H1 (cell line): ENCODE results near the gene BBS9. TPM values are rescaled to one million over a fixed set of nuclear protein-coding genes. Genes with fewer than 3 reads are reported as not detected.

ENCODE experiments used
- CTCF ChIA-PET: fragments of 300-600 bp; sonication (Branson Sonifier 250); formaldehyde crosslinking; loops from one replicate; lab custom pipeline; 2021; ENCODE audit not compliant: partially characterized antibody; lab: Charles Lee
- POLR2A ChIA-PET: fragments of 300-600 bp; sonication (Branson Sonifier 250); formaldehyde crosslinking; loops from one replicate; lab custom pipeline; 2021; ENCODE audit warnings: inconsistent platforms; ENCODE audit not compliant: partially characterized antibody; lab: Charles Lee
- DNase-seq, 2 experiments: peaks; one replicate each; pipeline versions ENCODE4 v3.0.0 to v3.0.0-alpha.2; 2010 to 2022; ENCODE audit warnings: low spot score in 2 of 2, low read depth in 1 of 2, mixed read lengths in 1 of 2
- FAIRE-seq: peaks from 2 replicates; lab custom pipeline; 2011; peaks lifted over from hg19 to GRCh38; lab: Jason Lieb, UNC
- H2AFZ ChIP-seq: 2 replicates; pipeline ENCODE4 v1.8.1; 2012; ENCODE audit warnings: low read length, inconsistent platforms
- H2AK5ac ChIP-seq: 2 replicates; pipeline ENCODE4 v1.6.1; 2013; ENCODE audit warnings: low read depth, low read length
- H2BK120ac ChIP-seq: replicated peaks from 2 replicates; pipeline ENCODE3; 2013; ENCODE audit warnings: low read depth, low read length, inconsistent platforms
- H2BK12ac ChIP-seq: 2 replicates; pipeline ENCODE4 v1.6.1; 2013; ENCODE audit warnings: low read depth, low read length
- H2BK15ac ChIP-seq: 2 replicates; pipeline ENCODE4 v1.6.1; 2013; ENCODE audit warnings: low read length
- H2BK20ac ChIP-seq: 2 replicates; pipeline ENCODE4 v1.6.1; 2013; ENCODE audit warnings: low read length
- H2BK5ac ChIP-seq: 2 replicates; pipeline ENCODE4 v1.6.1; 2013; ENCODE audit warnings: low read depth, low read length
- H3K14ac ChIP-seq: 2 replicates; pipeline ENCODE4 v1.6.1; 2013; ENCODE audit warnings: inconsistent platforms; ENCODE audit not compliant: insufficient read length
- H3K18ac ChIP-seq: 2 replicates; pipeline ENCODE4 v1.6.1; 2013; ENCODE audit warnings: low read length; ENCODE audit errors: extremely low read depth
- H3K23ac ChIP-seq: 2 replicates; pipeline ENCODE4 v1.6.1; 2013; ENCODE audit warnings: inconsistent platforms; ENCODE audit not compliant: insufficient read length
- H3K23me2 ChIP-seq: 2 replicates; pipeline ENCODE4 v1.6.1; 2013; ENCODE audit warnings: low read depth, low read length
- H3K27ac ChIP-seq: 2 replicates; pipeline ENCODE4 v1.6.1; 2011; ENCODE audit warnings: low read depth, low read length, inconsistent platforms
- H3K27me3 ChIP-seq, 4 experiments: replicated peaks in 1 of 4; 1 replicate in 1 of 4; 2 replicates in 3 of 4; pipeline versions ENCODE4 v1.6.1 to v1.8.1; 2011 to 2013; ENCODE audit warnings: low read length in 3 of 4, mild to moderate bottlenecking in 3 of 4, inconsistent platforms in 2 of 4, mixed read lengths in 2 of 4, moderate library complexity in 1 of 4; ENCODE audit not compliant: control insufficient read depth in 3 of 4, insufficient read depth in 3 of 4; ENCODE audit errors: extremely low read depth in 1 of 4
- H3K36me3 ChIP-seq, 4 experiments: 2 replicates each; pipeline versions ENCODE4 v1.6.1 to v1.8.1; 2011 to 2013; ENCODE audit warnings: mild to moderate bottlenecking in 4 of 4, low read length in 3 of 4, moderate library complexity in 2 of 4, control low read depth in 1 of 4, inconsistent platforms in 1 of 4; ENCODE audit not compliant: insufficient read depth in 4 of 4, control insufficient read depth in 2 of 4
- H3K4ac ChIP-seq: replicated peaks from 2 replicates; pipeline ENCODE3; 2013; ENCODE audit warnings: low read length, low read depth, mixed read lengths, inconsistent platforms; ENCODE audit not compliant: insufficient read length
- H3K4me1 ChIP-seq, 4 experiments: replicated peaks in 1 of 4; 1 replicate in 1 of 4; 2 replicates in 3 of 4; pipeline versions ENCODE4 v1.6.1 to v1.8.1; 2011 to 2013; ENCODE audit warnings: low read length in 3 of 4, inconsistent platforms in 2 of 4, mixed read lengths in 1 of 4; ENCODE audit not compliant: insufficient read depth in 4 of 4, control insufficient read depth in 3 of 4
- H3K4me2 ChIP-seq, 2 experiments: 2 replicates each; pipeline versions ENCODE4 v1.6.1 to v1.8.1; 2011 to 2013; ENCODE audit warnings: low read depth in 2 of 2, low read length in 2 of 2, control low read depth in 1 of 2, inconsistent platforms in 1 of 2, mild to moderate bottlenecking in 1 of 2; ENCODE audit not compliant: insufficient read depth in 1 of 2
- H3K4me3 ChIP-seq, 4 experiments: fragments of 200-600, 300-600 bp in 1 of 4; sonication (generic), shearing (Covaris generic), sonication (Bioruptor Twin) in 1 of 4; 2 replicates each; pipeline versions ENCODE4 v1.5.1 to v1.8.1; 2011 to 2016; ENCODE audit warnings: low read length in 4 of 4, low read depth in 3 of 4, control low read depth in 2 of 4, inconsistent platforms in 2 of 4, mild to moderate bottlenecking in 2 of 4, mixed read lengths in 1 of 4, moderate library complexity in 1 of 4; ENCODE audit not compliant: insufficient read depth in 2 of 4; ENCODE audit errors: extremely low read depth in 1 of 4
- H3K56ac ChIP-seq: replicated peaks from 2 replicates; pipeline ENCODE3; 2013; ENCODE audit warnings: low read depth, mild to moderate bottlenecking, mixed read lengths, low read length, inconsistent platforms; ENCODE audit not compliant: insufficient read length
- H3K79me1 ChIP-seq: 2 replicates; pipeline ENCODE4 v1.6.1; 2013; ENCODE audit warnings: low read depth, low read length, control low read depth
- H3K79me2 ChIP-seq, 2 experiments: 2 replicates each; pipeline versions ENCODE4 v1.6.1 to v1.8.1; 2012 to 2013; ENCODE audit warnings: low read length in 2 of 2, mild to moderate bottlenecking in 2 of 2, inconsistent platforms in 1 of 2; ENCODE audit not compliant: insufficient read depth in 2 of 2, control insufficient read depth in 1 of 2
- H3K9ac ChIP-seq, 4 experiments: replicated peaks in 1 of 4; 1 replicate in 1 of 4; 2 replicates in 3 of 4; pipeline versions ENCODE4 v1.6.1 to v1.8.1; 2011 to 2013; ENCODE audit warnings: low read depth in 3 of 4, low read length in 3 of 4, control low read depth in 2 of 4, mild to moderate bottlenecking in 2 of 4, moderate library complexity in 2 of 4, inconsistent platforms in 1 of 4; ENCODE audit errors: extremely low read depth in 1 of 4
- H3K9me3 ChIP-seq, 2 experiments: 2 replicates each; pipeline versions ENCODE4 v1.6.1 to v1.8.1; 2012 to 2013; ENCODE audit warnings: mild to moderate bottlenecking in 2 of 2, moderate library complexity in 2 of 2, control low read depth in 1 of 2, inconsistent platforms in 1 of 2, low read depth in 1 of 2, low read length in 1 of 2, mixed read lengths in 1 of 2; ENCODE audit not compliant: insufficient read depth in 2 of 2
- H4K20me1 ChIP-seq, 2 experiments: replicated peaks in 1 of 2; 2 replicates each; pipeline versions ENCODE3 to v1.8.1; 2011 to 2013; ENCODE audit warnings: inconsistent platforms in 2 of 2, low read length in 2 of 2, mild to moderate bottlenecking in 1 of 2; ENCODE audit not compliant: insufficient read depth in 2 of 2, control insufficient read depth in 1 of 2
- H4K5ac ChIP-seq: 2 replicates; pipeline ENCODE4 v1.6.1; 2013; ENCODE audit warnings: low read length, low read depth, mixed read lengths, inconsistent platforms; ENCODE audit not compliant: insufficient read length
- H4K8ac ChIP-seq: 2 replicates; pipeline ENCODE4 v1.8.0; 2013; ENCODE audit warnings: mild to moderate bottlenecking, moderate library complexity, low read length, inconsistent platforms; ENCODE audit not compliant: insufficient read depth; ENCODE audit errors: extremely low read depth
- H4K91ac ChIP-seq: replicated peaks from 2 replicates; pipeline ENCODE3; 2013; ENCODE audit warnings: low read length, mixed read lengths, inconsistent platforms; ENCODE audit not compliant: insufficient read length
- CHD2 ChIP-seq: IDR thresholded peaks from 2 replicates; pipeline ENCODE4 v1.6.1; 2012; ENCODE audit warnings: low read length, improper control_type of control experiment
- EGR1 ChIP-seq: IDR thresholded peaks from 2 replicates; pipeline ENCODE4 v1.6.1; 2011; ENCODE audit warnings: low read depth, low read length, borderline replicate concordance
- FOSL1 ChIP-seq: IDR thresholded peaks from 2 replicates; pipeline ENCODE4 v1.6.1; 2011; ENCODE audit warnings: mild to moderate bottlenecking, low read depth, low read length, moderate library complexity; ENCODE audit not compliant: insufficient read depth
- HDAC6 ChIP-seq: IDR thresholded peaks from one replicate; pipeline ENCODE4 v1.7.1; 2012; ENCODE audit warnings: low read depth, mild to moderate bottlenecking, inconsistent platforms, low read length, moderate library complexity
- KDM1A ChIP-seq: fragments of 200-600, 300-600 bp; sonication (generic); IDR thresholded peaks from 2 replicates; pipeline ENCODE4 v1.7.1; 2016; ENCODE audit warnings: mild to moderate bottlenecking, low read length, borderline replicate concordance
- MAFK ChIP-seq: IDR thresholded peaks from 2 replicates; pipeline ENCODE4 v1.6.1; 2012; ENCODE audit warnings: low read depth, mild to moderate bottlenecking, improper control_type of control experiment, low read length
- SAP30 ChIP-seq: fragments of 300-600 bp; sonication (generic); IDR thresholded peaks from 2 replicates; pipeline ENCODE4 v1.7.1; 2012; ENCODE audit warnings: low read length, moderate library complexity, mild to moderate bottlenecking, inconsistent platforms; ENCODE audit not compliant: insufficient read depth, insufficient replicate concordance
- SRF ChIP-seq: IDR thresholded peaks from 2 replicates; pipeline ENCODE4 v1.6.1; 2011; ENCODE audit warnings: mild to moderate bottlenecking, low read depth, low read length, moderate library complexity
- TEAD4 ChIP-seq: IDR thresholded peaks from 2 replicates; pipeline ENCODE4 v1.6.1; 2012; ENCODE audit warnings: low read depth, low read length, inconsistent platforms, mixed read lengths
- WGBS, 2 experiments: shearing (Covaris generic) in 1 of 2; methylation state at CpG; one replicate each; pipeline versions ENCODE4 v1.1.6 to v1.1.7; 2013 to 2015; ENCODE audit warnings: low lambda C conversion rate in 2 of 2, mixed read lengths in 2 of 2, inconsistent platforms in 1 of 2, low coverage in 1 of 2, missing lambda C conversion rate in 1 of 2; ENCODE audit not compliant: insufficient replicate concordance in 2 of 2, insufficient coverage in 1 of 2, insufficient read length in 1 of 2; ENCODE audit errors: extremely low coverage in 1 of 2, missing lambda C conversion rate in 1 of 2; 5-methylcytosine and 5-hydroxymethylcytosine counted together
- polyA plus RNA-seq, 7 experiments: library from polyadenylated mRNA; depleted of rRNA in 3 of 7; stranded (reverse) in 5 of 7; unstranded in 2 of 7; fragments of >200 nt in 5 of 7; fragments of 200-250 nt in 2 of 7; gene quantifications; 1 replicate in 5 of 7; 2 replicates in 1 of 7; 4 replicates in 1 of 7; pipeline versions ENCODE4 v1.2.1 to v1.2.3, GENCODE V29; 2011 to 2013; ENCODE audit warnings: missing spikeins in 2 of 7, mixed read lengths in 2 of 7
- total RNA-seq: library from RNA; stranded (reverse); fragmentation: NEBNext Ultra II Directional; extraction: Animal tissue kit (Norgen Biotek cat#: 25700); gene quantifications from 2 replicates; pipeline ENCODE4 v1.2.1, GENCODE V29; 2021
- TF ChIP-seq, protein P1 (sequence below): IDR thresholded peaks from 2 replicates; pipeline ENCODE4 v1.6.1; 2011; ENCODE audit warnings: low read length, improper control_type of control experiment

The BBS9 gene
- total and polyA plus RNA-seq, 2 of the 8 experiments (the other 6 are each of a cell fraction or from before 2014, with no cell fraction given), result 22.3 to 37.0 TPM

DNA sequence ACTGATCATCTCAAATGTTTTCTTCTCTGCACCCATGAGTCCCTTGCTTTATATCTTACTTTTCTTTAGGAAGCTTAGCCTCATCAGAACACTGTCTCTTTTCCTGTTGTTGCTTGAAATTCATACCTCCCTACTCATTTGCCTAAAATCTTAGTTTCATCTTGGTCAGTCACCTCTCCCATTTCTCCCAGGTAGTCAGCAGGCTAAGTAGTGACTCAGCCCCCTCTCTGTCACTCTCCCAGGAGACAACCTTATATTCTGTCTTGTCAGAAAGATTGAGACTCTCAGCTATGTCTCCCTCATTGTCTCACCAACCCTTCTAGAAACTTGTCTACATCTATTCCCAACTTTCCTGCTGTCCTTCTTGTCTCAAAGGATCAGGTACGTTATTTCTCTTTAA lies 280.9 kb downstream of the BBS9 start:
- 88% methylated on average over 1 of the region's 1 CpG; no CpG with 5 or more reads in 1 of the 2 experiments for WGBS, 2 experiments
- no peak overlapping the region for H3K4me3 ChIP-seq

More for the DNA sequence above, 280.9 kb downstream of the BBS9 start:
- peaks cover 11 to 13% of the 10 kb centered on the region in 2 experiments for H3K9me3 ChIP-seq
- H3K56ac ChIP-seq, result no peak overlapping the region
- no peak overlapping the region for H4K8ac ChIP-seq
- FAIRE-seq (no peak), DNase-seq (no peak)
- H3K79me1 ChIP-seq, result no peaks in the 10 kb centered on the region
- H3K9ac ChIP-seq, result no peak overlapping the region
- TF ChIP-seq SRF (no peak), SAP30 (no peak), TEAD4 (no peak), MAFK (no peak), KDM1A (no peak), FOSL1 (no peak), HDAC6 (no peak), EGR1 (no peak), CHD2 (no peak)
- TF ChIP-seq, protein P1, sequence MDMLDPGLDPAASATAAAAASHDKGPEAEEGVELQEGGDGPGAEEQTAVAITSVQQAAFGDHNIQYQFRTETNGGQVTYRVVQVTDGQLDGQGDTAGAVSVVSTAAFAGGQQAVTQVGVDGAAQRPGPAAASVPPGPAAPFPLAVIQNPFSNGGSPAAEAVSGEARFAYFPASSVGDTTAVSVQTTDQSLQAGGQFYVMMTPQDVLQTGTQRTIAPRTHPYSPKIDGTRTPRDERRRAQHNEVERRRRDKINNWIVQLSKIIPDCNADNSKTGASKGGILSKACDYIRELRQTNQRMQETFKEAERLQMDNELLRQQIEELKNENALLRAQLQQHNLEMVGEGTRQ, result no peak
- H3K4me2 ChIP-seq, result no peak overlapping the region
- no peak overlapping the region for H3K4ac ChIP-seq
- no peak overlapping the region for H3K18ac ChIP-seq
- no peak overlapping the region for H2AK5ac ChIP-seq
- no peak overlapping the region for H2AFZ ChIP-seq
- H2BK15ac ChIP-seq, result no peak overlapping the region
- H2BK20ac ChIP-seq, result no peak overlapping the region
- CTCF ChIA-PET, result no interaction called here
- H3K23me2 ChIP-seq, result no peaks in the 10 kb centered on the region
- no peaks in the 10 kb centered on the region for H4K20me1 ChIP-seq
- H3K14ac ChIP-seq, result no peak overlapping the region
- no peaks in the 10 kb centered on the region for H3K27me3 ChIP-seq
- H2BK5ac ChIP-seq, result no peak overlapping the region
- H4K5ac ChIP-seq, result no peak overlapping the region
- no peak overlapping the region for H4K91ac ChIP-seq
- H3K36me3 ChIP-seq, result peaks cover 0 to 5% (median 0%) of the 10 kb centered on the region in 4 experiments; a peak in 2 of 8 replicates
- H3K79me2 ChIP-seq, result no peaks in the 10 kb centered on the region
- POLR2A ChIA-PET, result no interaction called here
- H2BK120ac ChIP-seq, result no peak overlapping the region
- H2BK12ac ChIP-seq, result no peak overlapping the region
- H3K27ac ChIP-seq, result no peak overlapping the region
- peaks cover 0 to 3% (median 0%) of the 10 kb centered on the region in 4 experiments; a peak in 1 of 7 replicates for H3K4me1 ChIP-seq
- no peak overlapping the region for H3K23ac ChIP-seq
